SK-N-SH treated with all-trans-retinoic acid at 6 μM for 48 hours (cell line): ENCODE data around the gene PTRHD1.

Experiments
- ATAC-seq: fragments of 200-7000 bp; cut with Tn5 transposase; 3 replicates; pipeline ENCODE4 v1.9.1; 2020; ENCODE audit warnings: mild to moderate bottlenecking, moderate library complexity
- ARNTL ChIP-seq: fragments of 450-650 bp; formaldehyde crosslinking; IDR thresholded peaks from 2 replicates; pipeline ENCODE4 v1.5.0; 2020; ENCODE audit warnings: low read depth, mild to moderate bottlenecking, moderate library complexity, borderline replicate concordance
- BACH2 ChIP-seq: fragments of 250-450 bp; sonication (Bioruptor Pico); IDR thresholded peaks from 2 replicates; pipeline ENCODE4 v1.9.0; 2021; ENCODE audit warnings: mild to moderate bottlenecking, borderline replicate concordance
- CREB5 ChIP-seq: fragments of 250-450 bp; sonication (Bioruptor Pico); IDR thresholded peaks from 2 replicates; pipeline ENCODE4 v1.5.1; 2020; ENCODE audit warnings: low read depth, mild to moderate bottlenecking, moderate library complexity
- CSDC2 ChIP-seq: fragments of 250-450 bp; sonication (Bioruptor Pico); IDR thresholded peaks from 2 replicates; pipeline ENCODE4 v1.5.0; 2020; ENCODE audit warnings: mild to moderate bottlenecking, moderate library complexity
- CSRNP3 ChIP-seq: fragments of 250-450 bp; sonication (Bioruptor Pico); IDR thresholded peaks from 2 replicates; pipeline ENCODE4 v1.5.1; 2021; ENCODE audit warnings: mild to moderate bottlenecking, moderate library complexity
- ESRRG ChIP-seq: fragments of 250-450 bp; sonication (Bioruptor Pico); IDR thresholded peaks from 2 replicates; pipeline ENCODE4 v1.6.1; 2021; ENCODE audit warnings: mild to moderate bottlenecking
- GLIS3 ChIP-seq: fragments of 250-450 bp; sonication (Bioruptor Pico); IDR thresholded peaks from 2 replicates; pipeline ENCODE4 v1.5.0; 2020; ENCODE audit warnings: mild to moderate bottlenecking, moderate library complexity
- ISL1 ChIP-seq: fragments of 250-450 bp; sonication (Bioruptor Pico); IDR thresholded peaks from 2 replicates; pipeline ENCODE4 v2.1.2; 2022; ENCODE audit warnings: mild to moderate bottlenecking, moderate library complexity
- OSR1 ChIP-seq: fragments of 250-450 bp; sonication (Bioruptor Pico); IDR thresholded peaks from 2 replicates; pipeline ENCODE4 v1.8.0; 2022; ENCODE audit warnings: moderate library complexity, mild to moderate bottlenecking, inconsistent platforms
- PATZ1 ChIP-seq: fragments of 250-450 bp; sonication (Bioruptor Pico); IDR thresholded peaks from 2 replicates; pipeline ENCODE4 v1.8.0; 2020; ENCODE audit warnings: mild to moderate bottlenecking, moderate library complexity, borderline replicate concordance
- PPARA ChIP-seq: fragments of 250-450 bp; sonication (Bioruptor Pico); IDR thresholded peaks from 2 replicates; pipeline ENCODE4 v1.5.0; 2020; ENCODE audit warnings: mild to moderate bottlenecking, borderline replicate concordance
- RARB ChIP-seq: fragments of 250-450 bp; sonication (Bioruptor Pico); IDR thresholded peaks from 2 replicates; pipeline ENCODE4 v1.8.0; 2021; ENCODE audit warnings: mild to moderate bottlenecking, moderate library complexity
- SNAI2 ChIP-seq: fragments of 250-450 bp; sonication (Bioruptor Pico); IDR thresholded peaks from 2 replicates; pipeline ENCODE4 v1.5.0; 2020; ENCODE audit warnings: mild to moderate bottlenecking, moderate library complexity
- TOX ChIP-seq: fragments of 250-450 bp; sonication (Bioruptor Pico); IDR thresholded peaks from 2 replicates; pipeline ENCODE4 v1.8.0; 2021; ENCODE audit warnings: mild to moderate bottlenecking, moderate library complexity, borderline replicate concordance
- TSHZ2 ChIP-seq: fragments of 250-450 bp; sonication (Bioruptor Pico); IDR thresholded peaks from 2 replicates; pipeline ENCODE4 v1.5.0; 2020; ENCODE audit warnings: mild to moderate bottlenecking, moderate library complexity
- ZC3H10 ChIP-seq: fragments of 250-450 bp; sonication (Bioruptor Pico); IDR thresholded peaks from 2 replicates; pipeline ENCODE4 v1.5.1; 2021; ENCODE audit warnings: mild to moderate bottlenecking, moderate library complexity
- ZFP3 ChIP-seq: fragments of 250-450 bp; sonication (Bioruptor Pico); IDR thresholded peaks from 2 replicates; pipeline ENCODE4 v1.5.0; 2020; ENCODE audit warnings: mild to moderate bottlenecking, moderate library complexity
- ZFP30 ChIP-seq: fragments of 450-650 bp; formaldehyde crosslinking; IDR thresholded peaks from 2 replicates; pipeline ENCODE4 v1.5.0; 2022; ENCODE audit warnings: mild to moderate bottlenecking, moderate library complexity
- ZNF565 ChIP-seq: fragments of 450-650 bp; formaldehyde crosslinking; conservative IDR thresholded peaks from 2 replicates; pipeline ENCODE4 v1.5.0; 2020; ENCODE audit warnings: low read depth, mild to moderate bottlenecking, moderate library complexity
- ZNF70 ChIP-seq: fragments of 450-650 bp; formaldehyde crosslinking; IDR thresholded peaks from 2 replicates; pipeline ENCODE4 v1.5.0; 2020; ENCODE audit warnings: mild to moderate bottlenecking, moderate library complexity
- ZNF8 ChIP-seq: fragments of 450-650 bp; formaldehyde crosslinking; IDR thresholded peaks from 2 replicates; pipeline ENCODE4 v1.5.0; 2020; ENCODE audit warnings: mild to moderate bottlenecking, moderate library complexity

Gene PTRHD1

GRCh38 chr2:24824966-24825882, 32.0 kb upstream of the PTRHD1 start:
- TF ChIP-seq ZNF8 (CRISPR knock-in tag) (no peak), SNAI2 (CRISPR knock-in tag) (no peak), CSDC2 (CRISPR knock-in tag) (no peak), PATZ1 (CRISPR knock-in tag) (no peak), ZNF565 (CRISPR knock-in tag) (no peak), OSR1 (CRISPR knock-in tag) (no peak)

GRCh38 chr2:24824071-24824588, 30.9 kb upstream of the PTRHD1 start:
- no peak for ATAC-seq
- TF ChIP-seq RARB (CRISPR knock-in tag) (no peak), CSRNP3 (no peak), CREB5 (CRISPR knock-in tag) (no peak), ZFP30 (CRISPR knock-in tag) (no peak), GLIS3 (no peak), ZC3H10 (CRISPR knock-in tag) (no peak), ISL1 (CRISPR knock-in tag) (no peak), PATZ1 (CRISPR knock-in tag) (no peak), PPARA (CRISPR knock-in tag) (no peak), ARNTL (CRISPR knock-in tag) (no peak), BACH2 (CRISPR knock-in tag) (no peak), ZFP3 (CRISPR knock-in tag) (no peak), OSR1 (CRISPR knock-in tag) (no peak), ZNF8 (CRISPR knock-in tag) (no peak), TSHZ2 (CRISPR knock-in tag) (no peak), ESRRG (CRISPR knock-in tag) (no peak), TOX (CRISPR knock-in tag) (no peak), CSDC2 (CRISPR knock-in tag) (no peak), ZNF70 (CRISPR knock-in tag) (no peak), SNAI2 (CRISPR knock-in tag) (no peak)

More at GRCh38 chr2:24824966-24825882, 32.0 kb upstream of the PTRHD1 start:
- ATAC-seq: no peak
